GM10248 (cell line): ENCODE results near the gene SPPL3.

ENCODE experiments used
- CTCF ChIA-PET: fragments of 300-600 bp; sonication (Branson Sonifier 250); formaldehyde crosslinking; extraction: SDS; loops from one replicate; lab custom pipeline; 2021; ENCODE audit warnings: antibody characterized with exemption; lab: Yijun Ruan, JAX
- POLR2A ChIA-PET: fragments of 350-650 bp; sonication (Branson Sonifier 250); formaldehyde crosslinking; extraction: SDS; loops from one replicate; lab custom pipeline; 2020; ENCODE audit warnings: antibody characterized with exemption; lab: Yijun Ruan, JAX
- DNase-seq: peaks from one replicate; pipeline ENCODE4 v3.0.0; 2012; ENCODE audit errors: extremely low spot score
- TF ChIP-seq, protein P1 (sequence below): IDR thresholded peaks from 2 replicates; pipeline ENCODE4 v1.5.1; 2012; ENCODE audit warnings: mild to moderate bottlenecking, low read depth; ENCODE audit errors: extremely low read depth, missing control alignments, control extremely low read depth

Gene SPPL3

DNA sequence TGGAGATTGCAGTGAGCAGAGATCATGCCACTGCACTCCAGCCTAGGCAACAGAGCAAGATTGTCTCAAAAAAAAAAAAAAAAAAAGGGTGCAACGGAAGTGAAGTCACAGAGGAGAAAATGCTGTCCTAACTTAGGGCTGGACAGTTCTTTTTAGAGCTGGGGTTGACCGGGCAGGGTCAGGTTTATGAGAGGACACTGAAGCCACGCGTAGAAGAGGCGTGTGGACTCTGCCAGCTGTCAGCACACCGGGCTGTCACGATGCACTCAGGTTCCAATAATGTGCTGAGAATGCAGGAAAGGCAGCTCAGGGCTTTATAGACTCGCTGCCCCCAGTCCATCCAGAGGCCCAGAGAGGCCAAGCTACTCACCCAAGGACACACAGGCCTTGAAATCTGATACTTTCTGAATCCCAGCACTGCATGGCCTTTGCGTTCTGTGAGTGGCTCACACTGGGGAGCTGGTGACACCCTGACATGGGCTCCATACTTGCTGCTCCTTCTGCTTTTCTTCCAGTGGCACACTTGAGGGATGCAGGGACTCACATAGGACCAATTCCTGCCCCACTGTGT, 28.9 kb upstream of the SPPL3 start:
- POLR2A ChIA-PET, result no interaction called here
- TF ChIP-seq, protein P1, sequence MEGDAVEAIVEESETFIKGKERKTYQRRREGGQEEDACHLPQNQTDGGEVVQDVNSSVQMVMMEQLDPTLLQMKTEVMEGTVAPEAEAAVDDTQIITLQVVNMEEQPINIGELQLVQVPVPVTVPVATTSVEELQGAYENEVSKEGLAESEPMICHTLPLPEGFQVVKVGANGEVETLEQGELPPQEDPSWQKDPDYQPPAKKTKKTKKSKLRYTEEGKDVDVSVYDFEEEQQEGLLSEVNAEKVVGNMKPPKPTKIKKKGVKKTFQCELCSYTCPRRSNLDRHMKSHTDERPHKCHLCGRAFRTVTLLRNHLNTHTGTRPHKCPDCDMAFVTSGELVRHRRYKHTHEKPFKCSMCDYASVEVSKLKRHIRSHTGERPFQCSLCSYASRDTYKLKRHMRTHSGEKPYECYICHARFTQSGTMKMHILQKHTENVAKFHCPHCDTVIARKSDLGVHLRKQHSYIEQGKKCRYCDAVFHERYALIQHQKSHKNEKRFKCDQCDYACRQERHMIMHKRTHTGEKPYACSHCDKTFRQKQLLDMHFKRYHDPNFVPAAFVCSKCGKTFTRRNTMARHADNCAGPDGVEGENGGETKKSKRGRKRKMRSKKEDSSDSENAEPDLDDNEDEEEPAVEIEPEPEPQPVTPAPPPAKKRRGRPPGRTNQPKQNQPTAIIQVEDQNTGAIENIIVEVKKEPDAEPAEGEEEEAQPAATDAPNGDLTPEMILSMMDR, result no peak
- CTCF ChIA-PET, result interaction anchor here (0.9 to 2.0 kb wide), 3 partner anchors 9 to 39 kb away, joined by 4 to 6 read pairs (median 5); no protein-coding TSS in a partner anchor
- no peak for DNase-seq

DNA sequence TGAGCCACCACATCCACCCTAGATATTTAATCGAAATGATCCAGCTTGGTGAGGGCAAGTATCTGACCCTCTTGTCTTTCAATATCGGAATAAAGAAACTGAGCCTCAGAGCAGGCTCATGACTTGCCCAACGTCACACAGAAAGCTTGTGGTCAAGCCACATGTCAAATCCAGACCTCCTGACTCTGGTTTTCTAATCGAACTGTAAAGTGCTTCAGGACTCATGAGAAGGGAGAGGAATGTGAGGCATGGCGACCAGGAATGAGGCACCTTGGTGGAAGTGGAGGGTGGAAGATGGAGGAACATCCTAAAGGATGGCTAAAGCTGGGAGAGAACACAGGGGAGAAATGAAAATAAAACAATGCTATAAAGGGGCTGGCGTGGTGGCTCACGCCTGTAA, 27.9 kb upstream of the SPPL3 start:
- no peak for DNase-seq
- POLR2A ChIA-PET, result no interaction called here
- CTCF ChIA-PET, result interaction anchor here (1.9 to 2.0 kb wide), 2 partner anchors 10 to 12 kb away, joined by 5 to 6 read pairs; no protein-coding TSS in a partner anchor
- TF ChIP-seq, protein P1, result no peak

DNA sequence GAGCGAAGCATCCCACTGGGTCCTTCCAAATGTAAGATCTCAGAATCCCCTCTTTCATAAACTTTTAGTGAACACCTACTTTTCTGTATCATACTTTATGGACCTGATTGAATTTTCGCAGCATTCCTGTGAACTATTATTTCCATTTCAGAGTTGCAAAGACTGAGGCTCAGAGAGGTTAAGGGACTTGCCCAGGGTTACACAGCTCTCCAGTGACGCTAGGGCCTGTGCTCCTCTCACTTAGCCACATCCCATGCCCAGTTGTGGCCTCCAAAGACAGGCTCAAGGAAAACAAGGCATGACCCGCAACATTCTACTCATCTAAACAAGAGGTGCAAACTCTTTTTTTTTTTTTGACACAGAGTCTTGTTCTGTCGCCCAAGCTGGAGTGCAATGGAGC, 25.9 kb upstream of the SPPL3 start:
- TF ChIP-seq, protein P1, result no peak
- ChIA-PET CTCF (no interaction called here), POLR2A (no interaction called here)
- no peak for DNase-seq

DNA sequence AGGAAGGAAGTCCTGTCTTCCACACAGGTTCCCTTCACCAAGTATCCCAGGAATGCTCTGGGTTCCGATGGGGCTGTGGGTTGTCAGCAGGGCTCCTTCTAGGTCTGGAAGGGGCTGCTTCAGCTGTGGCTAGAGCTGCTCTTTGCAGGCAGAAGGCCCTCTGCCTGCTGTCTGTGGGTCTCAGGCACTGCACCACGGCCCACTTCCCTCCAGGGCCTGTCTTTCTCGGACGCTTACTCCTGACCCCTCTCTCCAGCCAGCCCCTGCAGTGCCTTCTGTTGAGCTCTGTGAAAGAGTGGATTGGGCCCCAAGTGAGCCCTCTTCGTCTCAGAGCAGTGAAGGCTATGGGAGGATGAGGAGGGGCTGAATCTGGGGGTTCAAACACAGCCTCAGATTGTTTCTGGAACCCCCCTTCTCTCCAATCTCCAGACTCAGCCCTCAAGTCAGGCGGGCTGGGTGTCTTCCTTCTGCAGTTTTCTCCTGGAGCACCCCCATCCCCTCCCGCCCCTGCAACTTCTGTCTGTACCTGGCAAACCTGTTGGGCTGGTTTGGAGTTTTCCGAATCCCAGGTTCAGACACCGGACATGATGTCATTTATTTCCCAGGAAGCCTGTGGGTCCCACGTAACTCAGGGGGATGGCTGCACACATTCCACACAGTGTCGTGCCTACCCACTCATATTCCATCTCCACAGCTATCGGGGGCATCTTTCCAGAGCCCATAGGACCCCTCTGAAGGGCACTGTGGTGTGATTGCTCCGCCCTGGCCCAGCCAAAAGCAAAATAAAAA, 24.9 kb upstream of the SPPL3 start:
- CTCF ChIA-PET, result no interaction called here
- POLR2A ChIA-PET, result no interaction called here
- TF ChIP-seq, protein P1, result no peak
- DNase-seq, result no peak

DNA sequence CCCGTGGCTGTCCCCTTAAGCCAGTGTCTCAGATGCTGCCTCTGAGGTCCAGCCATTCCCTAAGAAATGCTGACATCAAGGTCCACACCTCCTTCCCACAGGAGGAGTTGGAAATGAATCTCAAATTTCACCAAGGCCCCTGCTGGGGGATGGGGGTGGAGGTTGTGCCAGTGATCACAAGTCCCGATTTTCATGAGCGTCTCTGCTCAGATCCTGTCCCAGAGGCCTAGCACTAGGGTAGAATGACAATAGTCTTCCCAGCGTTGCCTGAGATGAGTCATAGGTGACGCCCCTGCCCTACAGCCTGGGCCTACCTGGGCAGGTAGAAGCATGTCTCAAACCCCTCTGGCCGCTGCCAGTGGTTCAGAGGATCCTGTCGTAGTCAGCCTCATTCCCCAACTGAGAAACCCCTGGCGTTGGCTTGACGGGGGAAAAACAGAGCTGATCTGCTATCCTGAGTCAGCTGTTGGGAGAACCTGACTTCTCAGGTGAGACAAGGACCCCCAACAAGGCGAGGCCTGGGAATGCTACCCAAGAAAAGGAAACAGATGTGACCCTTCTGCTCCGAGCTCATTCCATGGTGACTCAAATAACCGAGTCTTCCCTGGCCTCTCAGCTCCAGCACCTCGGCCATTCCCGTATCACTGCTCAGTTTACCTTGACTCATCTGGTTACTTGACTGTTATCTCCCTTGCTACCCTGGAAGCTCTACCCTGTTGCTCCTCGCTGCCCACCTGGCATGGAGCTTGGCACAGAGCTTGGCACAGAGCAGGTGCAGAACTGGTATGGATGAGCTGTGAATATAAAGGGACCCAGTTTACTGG, 21.8 kb upstream of the SPPL3 start:
- TF ChIP-seq, protein P1, result no peak
- no peak for DNase-seq
- CTCF ChIA-PET, result interaction anchor here (1.0 to 1.2 kb wide), 3 partner anchors 12 to 114 kb away, joined by 3 read pairs; no protein-coding TSS in a partner anchor
- POLR2A ChIA-PET, result no interaction called here

DNA sequence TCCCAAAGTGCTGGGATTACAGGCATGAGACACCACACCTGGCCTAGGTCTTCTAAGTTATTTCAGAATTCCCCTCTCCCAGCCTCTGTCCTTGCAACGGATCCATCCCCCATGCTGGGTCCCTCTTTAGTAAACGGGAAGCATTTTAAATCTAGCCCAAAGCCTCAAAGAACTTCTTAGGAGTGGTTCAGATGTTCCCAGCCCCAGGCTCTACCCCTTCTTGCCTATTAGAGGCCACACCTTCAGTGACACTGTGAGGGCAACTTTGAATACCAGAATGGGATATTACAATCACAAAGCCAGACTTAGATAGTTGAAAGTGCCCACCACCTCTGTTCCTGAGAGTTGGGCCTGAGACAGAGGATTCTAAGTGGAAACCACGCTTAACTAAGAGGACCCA, 18.1 kb upstream of the SPPL3 start:
- ChIA-PET POLR2A (no interaction called here), CTCF (no interaction called here)
- TF ChIP-seq, protein P1, result no peak
- no peak for DNase-seq
